BJ (cell line): Measurements from ENCODE around the gene BHLHE40. TPM values are rescaled to one million over a fixed set of nuclear protein-coding genes. Genes with fewer than 3 reads are reported as not detected.

ENCODE experiments used
- CTCF ChIA-PET: fragments of 350-600 bp; formaldehyde crosslinking; extraction: SDS; loops from one replicate; lab custom pipeline; 2021; ENCODE audit warnings: antibody characterized with exemption, inconsistent platforms; lab: Yijun Ruan, JAX
- POLR2A ChIA-PET: fragments of 300-600 bp; sonication (Branson Sonifier 250); formaldehyde crosslinking; extraction: SDS; loops from one replicate; lab custom pipeline; 2021; ENCODE audit warnings: antibody characterized with exemption; lab: Charles Lee
- DNase-seq: peaks from one replicate; pipeline ENCODE4 v3.0.0-alpha.2; 2011; ENCODE audit warnings: low read depth
- H3K27me3 ChIP-seq: 2 replicates; pipeline ENCODE4 v1.6.0; 2011; ENCODE audit warnings: low read length; ENCODE audit not compliant: control insufficient read depth, insufficient read depth
- H3K36me3 ChIP-seq: 2 replicates; pipeline ENCODE4 v1.5.1; 2011; ENCODE audit warnings: low read length; ENCODE audit not compliant: control insufficient read depth, insufficient read depth
- H3K4me3 ChIP-seq: 2 replicates; pipeline ENCODE4 v1.5.1; 2011; ENCODE audit warnings: low read depth, mild to moderate bottlenecking, control low read depth, low read length
- polyA plus RNA-seq: library from polyadenylated mRNA; depleted of rRNA; stranded (reverse); fragments of >200 nt; gene quantifications from 2 replicates; pipeline ENCODE4 v1.2.3, GENCODE V29; 2011
- TF ChIP-seq, protein P1 (sequence below): IDR thresholded peaks from 2 replicates; pipeline ENCODE4 v1.5.1; 2011; ENCODE audit warnings: low read depth, mild to moderate bottlenecking, control low read depth, inconsistent platforms, low read length, moderate library complexity; ENCODE audit not compliant: insufficient read depth

Gene BHLHE40
- polyA plus RNA-seq, 1 experiment = 18.8 TPM

DNA sequence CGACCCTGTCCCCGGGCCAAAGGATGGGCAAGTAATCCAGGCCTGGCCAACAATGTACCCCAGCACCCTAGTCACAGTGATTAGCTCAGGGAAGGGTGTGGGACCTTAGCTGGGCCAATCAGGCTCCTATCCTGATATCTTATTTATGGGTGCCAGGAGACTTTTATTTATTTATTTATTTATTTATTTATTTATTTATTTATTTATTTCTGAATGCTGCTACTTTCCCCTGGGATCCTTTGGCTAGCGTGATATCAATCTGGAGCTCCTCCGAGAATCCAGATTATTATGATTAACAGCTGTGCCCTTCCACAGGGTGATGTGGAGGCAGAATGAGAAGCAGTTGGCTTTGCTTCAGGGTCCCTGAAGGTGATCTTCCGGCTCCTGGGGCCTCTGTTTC lies 32.2 kb upstream of the BHLHE40 start:
- Histone ChIP-seq H3K4me3 (no peak overlapping the region), H3K36me3 (no peaks in the 10 kb centered on the region), H3K27me3 (no peaks in the 10 kb centered on the region)
- POLR2A ChIA-PET = no interaction called here
- CTCF ChIA-PET = interaction anchor here (1.3 kb wide), 1 partner anchor 14 kb away, joined by 3 read pairs; no protein-coding TSS in a partner anchor
- TF ChIP-seq, protein P1, sequence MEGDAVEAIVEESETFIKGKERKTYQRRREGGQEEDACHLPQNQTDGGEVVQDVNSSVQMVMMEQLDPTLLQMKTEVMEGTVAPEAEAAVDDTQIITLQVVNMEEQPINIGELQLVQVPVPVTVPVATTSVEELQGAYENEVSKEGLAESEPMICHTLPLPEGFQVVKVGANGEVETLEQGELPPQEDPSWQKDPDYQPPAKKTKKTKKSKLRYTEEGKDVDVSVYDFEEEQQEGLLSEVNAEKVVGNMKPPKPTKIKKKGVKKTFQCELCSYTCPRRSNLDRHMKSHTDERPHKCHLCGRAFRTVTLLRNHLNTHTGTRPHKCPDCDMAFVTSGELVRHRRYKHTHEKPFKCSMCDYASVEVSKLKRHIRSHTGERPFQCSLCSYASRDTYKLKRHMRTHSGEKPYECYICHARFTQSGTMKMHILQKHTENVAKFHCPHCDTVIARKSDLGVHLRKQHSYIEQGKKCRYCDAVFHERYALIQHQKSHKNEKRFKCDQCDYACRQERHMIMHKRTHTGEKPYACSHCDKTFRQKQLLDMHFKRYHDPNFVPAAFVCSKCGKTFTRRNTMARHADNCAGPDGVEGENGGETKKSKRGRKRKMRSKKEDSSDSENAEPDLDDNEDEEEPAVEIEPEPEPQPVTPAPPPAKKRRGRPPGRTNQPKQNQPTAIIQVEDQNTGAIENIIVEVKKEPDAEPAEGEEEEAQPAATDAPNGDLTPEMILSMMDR = no peak
- DNase-seq = no peak

DNA sequence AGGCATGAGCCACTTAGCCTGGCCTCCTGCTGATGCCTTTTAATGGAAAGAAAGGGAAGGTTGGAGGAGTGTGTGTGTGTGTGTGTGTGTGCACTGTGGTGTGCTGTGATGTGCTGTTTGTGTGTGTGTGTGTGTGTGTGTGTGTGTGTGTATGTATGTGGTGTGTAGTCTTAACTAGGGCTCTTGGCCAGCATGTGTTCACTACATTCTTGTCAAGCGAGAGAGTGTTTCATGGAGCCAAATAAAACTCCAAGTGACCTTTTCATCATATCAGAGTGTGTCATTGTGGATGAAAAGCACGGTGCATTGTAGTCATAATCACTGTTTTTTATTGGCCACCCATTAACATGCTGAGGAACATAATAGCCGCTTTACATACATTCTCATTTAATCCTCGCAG lies 30.8 kb upstream of the BHLHE40 start:
- DNase-seq = peak; percentile 5
- TF ChIP-seq, protein P1 = no peak
- ChIA-PET CTCF (interaction anchor here (0.8 to 1.3 kb wide), 3 partner anchors 12 to 19 kb away, joined by 3 read pairs; no protein-coding TSS in a partner anchor), POLR2A (no interaction called here)
- Histone ChIP-seq H3K27me3 (no peaks in the 10 kb centered on the region), H3K4me3 (no peak overlapping the region), H3K36me3 (no peaks in the 10 kb centered on the region)

DNA sequence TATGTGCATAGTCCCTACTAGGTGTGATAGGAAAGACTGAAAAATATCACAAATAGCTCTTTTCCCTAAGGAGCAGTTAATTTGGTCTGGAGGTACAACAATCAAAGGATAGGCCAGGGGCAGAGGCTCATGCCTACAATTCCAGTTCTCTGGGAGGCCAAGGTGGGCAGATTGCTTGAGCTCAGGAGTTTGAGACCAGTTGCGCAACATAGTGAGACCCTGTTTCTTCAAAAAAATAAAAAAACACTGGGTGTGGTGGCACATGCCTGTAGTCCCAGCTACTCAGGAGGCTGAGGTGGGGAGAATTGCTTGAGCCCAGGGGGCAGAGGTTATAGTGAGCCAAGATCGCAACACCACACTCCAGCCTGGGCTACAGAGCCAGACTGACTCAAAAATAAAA lies 30.2 kb upstream of the BHLHE40 start:
- Histone ChIP-seq H3K36me3 (no peaks in the 10 kb centered on the region), H3K4me3 (no peak overlapping the region), H3K27me3 (no peaks in the 10 kb centered on the region)
- ChIA-PET POLR2A (no interaction called here), CTCF (interaction anchor here (0.8 to 1.3 kb wide), 2 partner anchors 13 to 20 kb away, joined by 3 read pairs; no protein-coding TSS in a partner anchor)
- DNase-seq = no peak
- TF ChIP-seq, protein P1 = no peak

- Histone ChIP-seq H3K4me3 (no peak overlapping the region), H3K27me3 (0 out of 2 replicates have a peak, but pooled peaks cover 1% of the 10 kb centered on the region), H3K36me3 (no peaks in the 10 kb centered on the region)
- CTCF ChIA-PET = interaction anchor here (1.3 kb wide), 1 partner anchor 21 kb away, joined by 3 read pairs; no protein-coding TSS in a partner anchor
- TF ChIP-seq, protein P1 = no peak
- POLR2A ChIA-PET = no interaction called here
- no peak for DNase-seq
Measured at GRCh38 chr3:4949659-4950058, 29.6 kb upstream of the BHLHE40 start.

DNA sequence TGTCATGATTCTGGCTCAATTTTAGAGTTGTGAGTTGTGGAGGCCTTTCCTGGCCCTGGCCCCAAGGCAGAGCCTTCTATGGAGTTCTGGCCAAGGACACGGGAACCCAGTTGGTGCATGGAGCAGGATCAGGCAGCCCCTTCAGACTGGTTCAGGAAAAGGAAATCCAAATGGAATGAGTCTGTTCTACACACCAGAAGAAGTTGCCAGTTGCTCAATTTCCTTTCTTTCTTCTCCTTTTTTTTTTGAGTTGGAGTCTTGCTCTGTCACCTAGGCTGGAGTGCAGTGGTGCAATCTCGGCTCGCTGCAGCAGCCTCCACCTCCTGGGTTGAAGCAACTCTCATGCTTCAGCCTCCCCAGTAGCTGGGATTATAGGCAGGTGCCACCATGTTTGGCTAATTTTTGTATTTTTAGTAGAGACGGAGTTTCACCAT lies 28.9 kb upstream of the BHLHE40 start:
- ChIA-PET POLR2A (no interaction called here), CTCF (no interaction called here)
- 0 out of 2 replicates have a peak, but pooled peaks cover 1% of the 10 kb centered on the region for H3K27me3 ChIP-seq
- no peaks in the 10 kb centered on the region for H3K36me3 ChIP-seq
- no peak overlapping the region for H3K4me3 ChIP-seq
- DNase-seq = no peak
- TF ChIP-seq, protein P1 = no peak
